ENCODE data around the gene DHRS3.

The DHRS3 gene

GRCh38 chr1:12640237-12640957 is 22.4 kb upstream of the DHRS3 start:
- DNase-seq (ENCODE audit: low read depth in 2 of 2), result no peak

- no peak for DNase-seq (ENCODE audit: low read depth in 2 of 2)
These were observed 19.7 kb upstream of the DHRS3 start for GRCh38 chr1:12637693-12638092.

DNA sequence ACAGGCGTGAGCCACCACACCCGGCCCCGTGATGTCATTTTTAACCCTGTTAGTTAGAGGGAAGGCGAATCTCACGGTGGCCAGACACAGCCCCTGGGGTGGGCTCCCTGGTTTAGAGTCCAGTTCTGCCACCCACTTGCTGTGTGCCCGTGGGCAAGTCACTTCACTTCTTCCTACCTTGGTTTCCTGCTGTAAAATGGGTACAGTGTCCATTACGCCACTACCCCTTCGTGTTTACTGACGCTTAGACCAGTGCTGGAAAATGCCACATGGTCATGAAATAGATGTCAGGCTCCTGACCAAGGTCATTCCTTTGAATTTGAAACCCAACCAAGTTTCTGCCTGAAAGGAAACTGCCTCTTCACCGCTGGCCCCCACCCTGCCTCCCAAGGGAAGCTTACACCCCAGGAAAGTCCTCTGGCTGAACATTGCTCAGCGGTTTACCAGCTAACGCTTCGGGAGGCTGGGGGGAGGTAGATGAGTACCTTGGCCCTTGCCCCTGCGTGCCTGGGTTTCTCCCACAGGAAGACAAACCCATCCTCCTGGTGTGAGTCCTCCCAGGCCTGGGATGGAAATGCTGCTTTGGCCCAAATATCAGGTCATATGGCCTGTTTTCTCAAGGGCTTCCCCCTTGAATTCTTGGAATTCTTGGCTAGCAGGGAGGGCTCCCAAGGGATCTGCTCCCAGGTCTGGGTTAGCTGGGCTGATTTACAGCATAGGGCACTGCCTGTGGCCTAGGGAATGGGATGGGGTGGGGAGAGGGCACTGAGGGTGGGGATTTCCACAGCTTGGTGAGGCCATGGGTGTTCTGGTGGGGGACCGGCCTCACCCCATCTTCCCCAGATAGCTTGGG is 18.3 kb upstream of the DHRS3 start:
- peak; percentile 50 to 61 for DNase-seq (ENCODE audit: low read depth in 2 of 2)

DNA sequence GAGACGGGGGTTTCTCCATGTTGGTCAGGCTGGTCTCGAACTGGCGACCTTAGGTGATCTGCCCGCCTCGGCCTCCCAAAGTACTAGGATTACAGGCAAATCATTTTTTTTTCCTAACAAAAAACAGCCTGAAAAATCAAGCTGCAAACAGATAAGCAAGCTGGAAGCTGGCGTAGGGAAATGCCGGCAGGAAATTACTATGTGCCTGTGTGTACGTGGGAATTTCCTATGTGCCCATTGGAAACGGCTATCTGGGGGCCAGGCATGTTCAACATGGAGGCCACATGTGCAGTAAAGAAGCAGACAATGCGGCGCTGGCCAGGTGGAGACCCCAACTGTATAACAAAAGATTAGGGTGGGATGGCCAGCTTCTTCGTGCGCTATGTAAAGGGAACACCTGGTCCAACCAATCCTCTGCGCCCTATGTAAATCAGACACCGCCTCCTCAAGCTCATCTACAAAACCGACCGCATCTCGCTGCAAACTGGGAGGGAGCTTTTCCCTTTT is 16.7 kb upstream of the DHRS3 start:
- DNase-seq (ENCODE audit: low read depth in 2 of 2), result no peak

DNA sequence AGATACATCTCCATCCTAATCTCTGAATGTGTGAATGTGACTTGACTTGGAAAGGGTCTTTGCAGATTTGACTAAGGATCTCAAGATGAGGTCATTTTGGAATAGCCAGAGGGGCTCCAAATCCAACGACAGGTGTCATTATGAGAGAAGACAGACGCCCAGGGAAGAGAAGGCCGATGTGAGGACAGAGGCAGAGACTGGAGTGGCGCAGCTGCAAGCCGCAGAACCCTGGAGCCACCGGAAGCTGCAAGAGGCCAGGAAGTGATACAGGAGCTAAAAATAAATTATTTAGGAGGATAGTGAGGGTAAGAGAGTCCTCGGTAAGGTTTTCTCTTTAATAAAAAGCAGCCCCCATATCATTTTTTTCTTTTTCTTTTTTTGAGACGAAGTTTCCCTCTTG is 16.1 kb upstream of the DHRS3 start:
- no peak for DNase-seq (ENCODE audit: low read depth in 2 of 2)

GRCh38 chr1:12631571-12631970 is 13.6 kb upstream of the DHRS3 start:
- no peak for DNase-seq (ENCODE audit: low read depth in 2 of 2)

DNA sequence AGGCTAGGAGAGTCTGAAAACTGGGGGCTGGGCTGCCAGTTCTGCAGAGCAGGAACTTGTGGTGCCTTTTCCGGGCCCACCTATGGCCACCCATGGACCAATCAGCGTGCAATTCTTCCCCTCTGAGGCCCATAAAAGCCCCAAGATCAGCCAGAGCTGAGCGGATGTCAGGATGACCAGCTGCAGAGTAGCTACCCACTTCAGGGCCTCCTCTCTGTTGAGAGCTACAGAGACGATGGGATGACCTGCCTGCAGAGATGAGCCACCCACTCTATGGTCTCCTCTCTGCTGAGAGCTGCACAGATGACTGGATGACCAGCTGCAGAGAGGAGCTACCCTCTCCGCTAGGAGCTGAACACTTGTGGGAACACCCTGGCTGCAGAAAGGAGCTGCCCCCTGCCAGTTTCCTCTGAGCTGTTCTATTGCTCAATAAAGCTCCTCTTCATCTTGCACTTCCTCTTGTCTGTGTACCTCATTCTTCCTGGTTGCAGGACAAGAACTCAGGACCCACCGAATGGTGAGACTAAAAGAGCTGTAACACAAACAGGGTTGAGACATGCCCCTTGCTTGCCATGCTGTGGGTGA is 13.0 kb upstream of the DHRS3 start:
- DNase-seq (ENCODE audit: low read depth in 2 of 2), result no peak

DNA sequence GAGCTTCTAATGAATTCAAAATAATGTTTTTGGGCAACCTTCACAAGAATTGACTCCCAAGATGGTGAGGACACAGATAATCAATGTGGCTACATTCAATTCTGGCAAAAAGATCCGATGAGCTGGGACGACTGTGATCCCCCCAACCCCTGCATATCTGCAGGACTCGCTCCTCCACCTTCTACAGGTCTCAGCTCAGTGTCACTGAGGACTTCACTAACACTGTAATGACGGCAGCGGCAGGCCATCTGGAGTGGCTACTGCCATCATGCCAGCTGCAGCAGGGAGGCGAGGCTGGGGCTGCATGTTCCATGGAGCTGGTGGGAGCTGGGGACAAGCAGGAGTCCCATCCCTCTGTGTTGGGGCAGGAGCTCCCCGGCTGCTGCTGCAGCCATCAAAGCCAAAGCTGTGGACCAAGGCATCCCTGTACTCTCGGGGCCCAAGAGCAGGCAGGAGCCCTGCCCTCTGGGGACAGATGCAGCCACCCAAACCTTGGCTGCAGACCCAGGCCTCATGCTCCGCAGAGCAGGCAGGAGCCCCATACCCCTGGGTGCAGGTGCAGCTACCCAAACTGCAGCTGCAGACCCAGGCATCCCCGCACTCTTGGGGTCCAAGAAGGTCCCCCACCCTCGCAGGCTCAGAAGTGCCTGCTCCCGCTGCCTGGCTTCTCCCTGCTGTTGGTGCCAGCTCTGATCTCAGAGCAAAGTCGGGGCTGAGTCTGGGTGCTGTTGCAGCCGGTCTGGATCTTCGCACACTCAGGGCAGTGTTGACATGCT is 12.2 kb upstream of the DHRS3 start:
- DNase-seq (ENCODE audit: low read depth in 2 of 2), result no peak

DNA sequence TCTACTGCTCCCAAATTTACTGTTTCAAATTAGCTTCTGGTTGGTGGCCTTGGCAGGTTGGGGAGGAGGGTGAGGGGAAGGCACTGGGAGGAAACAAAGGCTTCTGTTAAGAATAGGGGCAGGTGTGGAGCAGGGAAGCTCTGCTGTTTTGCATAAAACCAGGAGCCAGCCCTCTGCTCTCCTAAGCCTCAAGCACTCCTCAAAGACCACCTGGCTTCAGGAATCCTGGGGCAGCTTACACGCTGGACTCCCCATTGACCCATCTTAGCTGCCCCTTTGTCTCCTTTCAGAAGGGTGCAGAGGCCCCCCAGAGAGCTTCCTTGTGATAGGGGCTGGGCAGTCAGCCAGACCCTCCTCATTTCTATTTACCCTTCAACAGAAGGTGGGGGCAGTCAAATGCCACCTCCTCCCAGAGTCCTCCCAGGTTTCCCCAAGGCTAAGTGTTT is 11.5 kb upstream of the DHRS3 start:
- DNase-seq (ENCODE audit: low read depth in 2 of 2), result no peak

- no peak for DNase-seq (ENCODE audit: low read depth in 2 of 2)
These were observed 9.3 kb upstream of the DHRS3 start for GRCh38 chr1:12627296-12627695.

- DNase-seq (ENCODE audit: low read depth in 2 of 2), result no peak
These were observed 8.9 kb upstream of the DHRS3 start for GRCh38 chr1:12626888-12627287.

DNA sequence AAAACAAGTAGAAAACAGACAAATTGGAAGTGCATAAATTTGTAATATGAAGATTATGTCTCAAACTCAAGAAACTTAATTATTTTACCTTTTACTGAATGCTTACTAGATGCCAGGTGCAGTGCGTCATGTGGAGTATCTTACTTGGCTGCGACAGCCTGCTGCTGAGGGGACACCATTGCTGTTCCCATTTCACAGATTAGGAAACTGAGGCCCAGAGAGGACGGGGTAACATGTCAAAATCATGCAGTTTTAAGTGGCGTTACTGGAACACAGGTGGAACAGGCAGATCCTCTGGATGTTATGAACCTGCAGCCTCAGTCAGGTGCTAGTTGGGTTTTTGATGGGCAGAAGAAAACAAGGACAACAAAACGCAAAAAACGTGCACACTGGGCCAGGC is 7.3 kb upstream of the DHRS3 start:
- no peak for DNase-seq (ENCODE audit: low read depth in 2 of 2)

DNA sequence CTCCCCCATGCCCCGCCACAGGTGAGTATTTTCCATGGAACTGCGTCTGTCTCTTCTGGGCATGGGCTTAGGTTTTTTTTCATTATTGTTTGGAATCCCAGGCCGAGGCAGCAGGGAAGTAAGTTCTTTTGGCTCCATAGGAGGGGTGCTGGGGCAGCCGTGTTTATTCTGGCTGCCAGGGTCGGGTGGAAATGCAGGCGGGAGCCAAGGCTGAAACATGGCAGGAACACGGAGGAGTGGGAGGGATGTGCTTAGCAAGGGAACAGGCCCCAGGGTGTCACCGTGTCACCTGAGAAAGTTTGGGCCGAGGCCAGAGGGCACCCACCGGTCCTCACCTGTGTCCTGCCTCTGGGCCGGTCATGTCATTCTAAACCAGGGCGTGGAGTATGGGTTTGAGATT is 4.5 kb upstream of the DHRS3 start:
- no peak for DNase-seq (ENCODE audit: low read depth in 2 of 2)

GRCh38 chr1:12621346-12622335 is 3.6 kb upstream of the DHRS3 start:
- DNase-seq (ENCODE audit: low read depth in 2 of 2), result no peak

DNA sequence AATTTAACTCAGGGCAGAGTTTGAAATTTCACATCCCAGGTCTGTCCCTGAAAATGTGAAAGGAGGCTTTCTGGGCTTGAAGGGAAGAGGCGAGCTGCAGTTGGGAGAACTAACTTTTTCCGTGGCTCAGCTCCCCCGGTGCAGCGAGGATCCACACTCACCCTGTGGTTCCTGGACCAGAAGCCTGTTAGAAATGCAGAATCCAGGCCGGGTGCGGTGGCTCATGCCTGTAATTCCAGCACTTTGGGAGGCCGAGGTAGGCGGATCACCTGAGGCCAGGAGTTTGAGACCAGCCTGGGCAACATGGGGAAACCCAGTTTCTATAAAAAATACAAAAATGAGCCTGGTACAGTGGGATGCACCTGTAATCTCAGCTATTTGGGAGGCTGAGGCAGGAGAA is 2.9 kb upstream of the DHRS3 start:
- no peak for DNase-seq (ENCODE audit: low read depth in 2 of 2)

DNA sequence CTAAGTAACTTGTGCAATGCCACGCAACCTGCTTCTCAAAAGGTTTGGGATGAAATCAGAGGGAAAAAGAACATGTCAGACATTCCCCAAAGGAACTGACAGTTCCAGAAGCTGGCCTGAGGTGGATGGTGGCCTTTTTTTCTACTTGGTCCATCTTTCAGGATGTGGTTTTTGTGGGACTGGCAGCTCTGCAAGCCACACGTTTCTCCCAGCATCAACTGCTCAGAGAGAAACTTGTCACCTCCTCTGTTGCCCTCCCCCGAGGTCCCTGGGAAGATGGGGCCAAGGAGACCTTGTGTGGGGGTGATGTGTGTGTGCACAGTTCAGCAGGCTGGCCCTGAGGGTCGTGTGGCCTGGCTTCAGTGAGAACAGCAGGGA is 2.5 kb upstream of the DHRS3 start:
- DNase-seq (ENCODE audit: low read depth in 2 of 2), result no peak

GRCh38 chr1:12619792-12620487 is 1.9 kb upstream of the DHRS3 start:
- DNase-seq (ENCODE audit: low read depth in 2 of 2), result peak; percentile 67 to 71

GRCh38 chr1:12618965-12619791 is 1.2 kb upstream of the DHRS3 start:
- peak; percentile 64 to 69 for DNase-seq (ENCODE audit: low read depth in 2 of 2)

- DNase-seq (ENCODE audit: low read depth in 2 of 2), result no peak
These were observed 603 bp upstream of the DHRS3 start for GRCh38 chr1:12618661-12618964.

Measured in fibroblast of skin of left biceps (primary cell).